HG02973 (cell line): ENCODE data around the gene KPNA3.

Experiments used
- ATAC-seq: cut with Tn5 transposase; IDR thresholded peaks from one replicate; pipeline ENCODE4 v1.9.1; 2021; ENCODE audit warnings: moderate library complexity; ENCODE audit not compliant: unreplicated experiment

The KPNA3 gene

DNA sequence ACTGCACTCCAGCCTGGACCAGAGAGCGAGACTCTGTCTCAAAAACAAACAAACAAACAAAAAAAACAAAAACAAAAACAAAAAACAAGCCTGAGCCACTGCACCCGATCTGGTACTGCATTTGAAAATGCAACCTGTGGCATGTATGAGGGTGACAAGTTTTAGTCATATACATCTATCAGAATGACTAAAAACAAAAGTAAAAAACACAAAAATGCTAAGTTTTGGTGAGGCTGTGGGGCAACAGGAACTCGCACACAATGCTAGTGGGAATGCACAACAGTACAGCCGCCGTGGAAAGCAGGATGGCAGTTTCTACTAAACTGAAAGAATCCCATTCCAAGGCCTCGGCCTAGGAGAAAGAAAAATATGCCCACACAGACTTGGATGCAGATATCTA is 109.0 kb downstream of the KPNA3 start:
- ATAC-seq = peak; percentile 68

DNA sequence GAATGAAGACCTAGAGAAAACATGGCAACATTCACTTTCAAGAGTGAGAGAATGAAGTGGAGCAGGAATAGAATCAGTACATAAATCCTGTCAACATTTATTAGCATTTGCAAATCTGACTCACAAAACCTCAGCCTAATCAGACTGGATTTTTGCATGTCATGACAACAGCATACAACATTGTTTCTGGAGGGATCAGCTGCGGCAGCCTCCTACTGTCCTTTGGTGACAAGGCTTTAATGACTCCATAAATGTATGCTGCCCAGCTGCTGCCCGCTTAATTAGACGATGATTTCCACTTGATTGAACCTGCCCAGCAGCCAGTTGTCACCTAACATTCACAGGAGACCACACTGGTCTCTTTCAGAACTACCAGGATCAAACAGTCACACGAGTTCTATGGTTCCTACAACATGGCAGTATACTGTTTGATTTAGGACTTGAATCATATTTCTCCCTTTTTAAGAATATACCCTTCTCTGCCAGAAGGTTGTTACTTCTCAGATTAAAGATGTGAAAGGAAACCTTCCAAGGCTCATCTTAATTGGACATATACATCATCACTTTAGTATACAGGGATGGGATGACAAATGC is 110.5 kb downstream of the KPNA3 start:
- ATAC-seq = no peak

DNA sequence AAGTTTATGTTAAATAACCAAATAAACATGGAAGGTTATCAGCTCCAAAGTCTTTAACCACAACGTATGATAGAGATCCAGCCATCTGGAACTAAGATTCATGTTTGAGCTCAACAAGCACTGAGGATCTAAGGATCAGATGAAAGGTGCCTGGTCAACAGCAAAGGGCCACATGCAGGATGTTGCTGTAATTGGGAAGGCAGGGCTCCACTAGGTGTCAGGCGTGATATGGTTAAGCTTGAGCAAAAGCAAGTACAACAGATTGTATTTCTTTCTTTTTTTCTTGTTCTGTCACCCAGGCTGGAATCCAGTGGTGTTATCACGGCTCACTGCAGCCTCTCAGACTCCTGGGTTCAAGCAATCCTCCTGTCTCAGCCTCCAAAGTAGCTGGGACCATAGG is 113.2 kb downstream of the KPNA3 start:
- ATAC-seq = no peak

- ATAC-seq = no peak
Measured at GRCh38 chr13:49678191-49678914, 114.1 kb downstream of the KPNA3 start.

GRCh38 chr13:49676581-49677298 is 115.7 kb downstream of the KPNA3 start:
- ATAC-seq = no peak

GRCh38 chr13:49670828-49671227 is 121.7 kb downstream of the KPNA3 start:
- ATAC-seq = no peak

- no peak for ATAC-seq
Measured at GRCh38 chr13:49669735-49670309, 122.7 kb downstream of the KPNA3 start.

GRCh38 chr13:49667773-49668172 is 124.7 kb downstream of the KPNA3 start:
- ATAC-seq = no peak

DNA sequence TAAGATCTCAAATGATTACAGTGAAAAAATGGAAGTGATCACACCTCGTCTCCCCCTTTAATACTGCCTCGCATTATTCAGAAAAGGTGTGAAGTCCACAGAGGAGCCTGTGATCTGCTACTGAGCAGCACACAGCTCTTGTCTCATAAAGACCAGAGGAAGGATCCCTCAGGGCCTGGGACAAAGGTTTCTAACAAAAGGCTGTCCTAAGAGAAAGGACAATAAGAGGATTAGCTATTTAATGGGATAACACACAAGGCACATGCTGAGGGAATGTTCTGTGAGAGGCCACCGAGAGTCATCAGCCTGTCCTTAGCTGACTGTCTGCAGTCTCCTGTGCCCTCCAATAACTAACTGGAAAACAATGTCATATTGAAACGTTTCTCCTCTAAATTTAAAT is 127.9 kb downstream of the KPNA3 start:
- no peak for ATAC-seq

DNA sequence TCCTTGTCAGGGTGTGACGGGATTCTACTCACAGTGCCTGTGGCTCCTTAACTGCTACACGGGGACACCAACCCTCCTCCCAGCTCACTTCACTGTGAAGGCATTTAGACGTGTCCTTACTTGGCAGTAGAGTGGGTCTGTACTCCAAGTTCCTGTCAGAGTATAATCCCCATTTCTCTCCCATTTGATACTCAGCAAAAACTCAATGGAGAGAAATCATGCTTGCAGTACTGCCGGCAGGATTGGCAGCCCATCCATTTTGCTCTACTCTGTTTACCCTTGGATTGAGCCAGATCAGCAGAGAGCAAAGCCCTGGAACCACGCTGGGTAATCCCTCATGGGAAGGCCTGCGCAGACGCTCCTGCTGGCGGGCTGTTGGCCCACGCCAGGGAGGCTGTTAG is 135.2 kb downstream of the KPNA3 start:
- ATAC-seq = no peak

- no peak for ATAC-seq
Measured at GRCh38 chr13:49655906-49656305, 136.6 kb downstream of the KPNA3 start.

DNA sequence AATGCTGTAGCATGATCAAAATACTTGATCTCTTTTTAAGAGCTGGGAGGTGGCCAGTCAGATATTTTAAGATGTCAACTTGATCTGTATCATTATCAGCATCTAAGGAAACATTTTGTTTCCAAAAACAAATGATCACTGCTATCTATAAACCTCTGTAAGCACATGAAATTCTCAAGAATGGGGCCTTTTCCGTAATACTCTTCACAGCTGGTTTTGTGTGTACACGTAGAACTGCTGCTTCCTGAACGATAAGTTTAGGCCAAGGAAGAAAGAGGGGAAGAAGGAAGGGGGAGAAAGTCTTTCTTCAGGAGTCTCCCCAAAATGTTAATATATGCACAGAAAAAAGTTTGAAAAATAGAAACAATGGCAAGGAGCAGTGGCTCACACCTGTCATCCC is 138.5 kb downstream of the KPNA3 start:
- no peak for ATAC-seq

- ATAC-seq = no peak
Measured at GRCh38 chr13:49653478-49653877, 139.0 kb downstream of the KPNA3 start.

DNA sequence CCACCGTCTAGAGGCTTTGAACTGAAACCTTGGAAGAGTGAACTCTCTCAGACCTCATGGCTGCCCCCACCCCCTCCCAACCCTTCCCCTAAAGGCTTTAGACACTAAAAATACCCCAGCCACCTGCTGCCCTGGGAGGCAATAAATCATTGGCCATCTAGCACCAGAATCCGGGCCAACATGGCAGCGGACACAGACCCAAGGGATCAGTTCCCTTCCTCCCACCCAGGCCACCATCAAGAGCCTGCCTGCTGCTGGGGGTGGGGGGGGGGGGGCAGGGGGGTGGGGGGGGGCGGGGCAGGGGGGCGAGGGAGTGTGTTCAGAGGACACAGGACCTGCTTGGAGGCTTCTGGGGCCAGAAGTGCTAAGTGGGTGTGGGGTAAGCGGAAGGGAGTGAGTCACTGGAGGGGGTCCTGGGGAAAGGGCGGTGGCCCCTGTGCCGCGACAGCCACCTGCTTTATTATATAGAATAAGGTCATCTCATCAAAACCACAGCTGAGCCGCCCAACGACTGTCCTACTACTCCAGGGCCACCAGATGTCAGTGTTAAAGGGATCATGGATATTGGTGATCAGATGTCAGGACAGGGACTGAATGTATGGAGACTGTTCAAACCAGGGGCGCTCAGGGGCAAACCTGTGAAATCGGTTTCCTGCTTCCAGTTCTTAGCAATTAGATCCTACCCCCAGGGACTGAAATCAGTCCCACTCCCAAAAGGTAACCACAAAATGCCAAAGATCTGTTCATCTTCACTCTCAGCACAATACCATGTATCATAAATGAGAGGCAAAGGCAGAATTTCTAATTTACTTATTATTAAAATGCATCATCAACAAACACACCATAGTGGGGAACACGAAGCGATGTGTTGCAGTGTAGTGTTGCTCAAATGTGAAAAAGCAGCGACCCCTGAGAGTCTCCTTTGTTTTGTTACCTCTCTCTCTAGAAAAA is 139.9 kb downstream of the KPNA3 start:
- no peak for ATAC-seq

- no peak for ATAC-seq
Measured at GRCh38 chr13:49651570-49652354, 140.7 kb downstream of the KPNA3 start.

DNA sequence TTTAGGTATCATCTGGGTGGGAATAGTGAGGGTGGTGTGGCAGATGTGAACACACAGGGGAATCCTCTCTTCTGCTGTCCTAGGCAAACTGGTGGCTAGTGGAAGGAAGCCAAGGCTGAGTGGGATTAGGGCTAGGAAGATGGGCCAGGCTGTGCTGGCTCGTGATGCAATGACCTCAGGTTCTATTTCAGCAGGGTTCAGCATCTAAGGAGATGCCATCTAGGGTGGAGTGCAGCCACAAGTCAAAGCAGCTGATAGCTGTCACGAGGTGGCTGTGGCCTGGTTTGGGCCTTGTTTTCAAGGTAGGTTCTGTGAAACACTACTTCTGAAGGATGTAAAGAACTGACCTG is 142.5 kb downstream of the KPNA3 start:
- ATAC-seq = no peak
